Measurements from ENCODE around the gene GFER.
"Not testable (repeated sequence)": the region's sequence is repeated elsewhere in the genome, so short reads cannot be mapped to it uniquely, and the experiment has no call there.

GFER gene

DNA sequence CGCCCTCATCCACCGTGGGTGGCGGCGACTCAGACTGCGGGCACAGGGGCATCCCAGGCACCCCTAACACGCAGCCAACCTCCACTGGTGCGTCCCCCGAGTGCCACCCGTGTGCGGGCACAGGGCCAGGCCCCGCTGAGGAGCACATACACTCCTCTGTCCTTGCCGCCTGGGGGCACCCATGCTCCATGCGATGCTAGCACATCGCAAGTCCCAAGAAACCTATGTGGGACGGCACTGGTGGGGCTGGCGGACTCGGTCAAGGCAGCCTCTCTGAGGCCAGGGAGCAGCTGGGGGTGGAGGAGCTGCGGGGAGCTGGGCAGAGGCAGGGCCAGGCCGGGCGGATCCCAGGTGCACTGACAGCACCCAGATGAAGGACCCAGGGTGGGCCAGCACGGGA is 21.7 kb downstream of the GFER start:
- no peak for DNase-seq (ENCODE audit: insufficient read length, low spot score)
- TF ChIP-seq POLR2A (IDR thresholded peaks at IDR 0.05; ENCODE audit: low read depth, low read length) = no peak
- no peak for FAIRE-seq

DNA sequence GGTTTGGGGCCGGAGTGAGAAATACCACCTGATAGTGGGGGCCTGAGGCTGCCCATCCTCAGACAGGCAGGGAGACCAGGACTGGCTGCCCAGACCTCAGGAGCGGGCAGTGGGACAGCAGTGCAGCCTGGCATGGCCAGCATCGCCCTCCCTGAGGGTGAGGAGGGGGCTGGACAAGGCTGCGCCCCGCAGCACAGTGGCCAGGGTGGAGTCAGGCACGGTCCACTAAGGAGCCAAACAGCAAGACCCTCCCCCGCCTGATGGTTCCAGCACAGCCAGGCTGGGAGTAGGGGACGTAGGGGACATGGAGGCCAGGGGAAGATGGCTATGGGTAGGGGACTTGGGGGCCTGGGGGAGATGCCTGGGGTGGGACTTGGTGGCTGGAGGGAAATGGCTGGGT is 22.3 kb downstream of the GFER start:
- TF ChIP-seq POLR2A (IDR thresholded peaks at IDR 0.05; ENCODE audit: low read depth, low read length) = no peak
- DNase-seq (ENCODE audit: insufficient read length, low spot score) (no peak), FAIRE-seq (no peak)

DNA sequence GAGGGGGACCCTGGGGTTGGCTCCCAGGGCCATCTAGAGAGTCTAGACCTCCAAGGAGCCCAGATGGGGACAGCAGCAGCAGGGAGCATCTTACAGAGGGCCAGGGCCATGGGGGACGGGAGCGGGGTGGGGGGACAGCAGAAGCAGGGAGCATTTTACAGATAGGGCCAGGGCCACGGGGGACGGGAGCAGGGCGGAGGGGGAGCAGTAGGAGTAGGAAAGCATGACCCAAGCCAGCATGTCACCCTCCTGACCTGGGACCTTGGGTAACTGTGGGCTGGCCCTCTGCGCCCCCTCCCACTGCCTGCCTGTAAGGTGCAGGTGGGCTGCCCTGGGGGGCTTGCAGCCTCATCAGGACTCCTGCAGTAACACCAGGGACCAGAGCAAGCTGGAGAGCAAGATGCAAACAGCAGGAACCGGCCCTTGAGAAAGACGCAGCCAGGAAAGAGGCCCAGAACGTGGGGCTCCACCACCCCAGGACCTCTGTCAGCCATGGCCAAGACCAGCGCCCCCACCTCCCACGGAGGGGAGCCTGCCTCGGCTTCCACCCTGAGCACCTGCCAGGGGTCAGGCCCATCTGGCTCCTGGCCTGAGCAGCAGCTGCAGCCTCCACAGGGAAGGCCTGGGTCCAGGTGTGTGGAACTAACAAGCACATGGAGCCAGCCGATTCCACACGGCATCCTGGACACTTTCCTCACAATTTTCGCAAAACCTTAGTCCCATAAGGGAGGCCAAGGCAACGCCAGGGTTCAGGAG is 23.3 kb downstream of the GFER start:
- DNase-seq (ENCODE audit: insufficient read length, low spot score) (no peak), FAIRE-seq (no peak)
- no peak for TF ChIP-seq POLR2A (IDR thresholded peaks at IDR 0.05; ENCODE audit: low read depth, low read length)

DNA sequence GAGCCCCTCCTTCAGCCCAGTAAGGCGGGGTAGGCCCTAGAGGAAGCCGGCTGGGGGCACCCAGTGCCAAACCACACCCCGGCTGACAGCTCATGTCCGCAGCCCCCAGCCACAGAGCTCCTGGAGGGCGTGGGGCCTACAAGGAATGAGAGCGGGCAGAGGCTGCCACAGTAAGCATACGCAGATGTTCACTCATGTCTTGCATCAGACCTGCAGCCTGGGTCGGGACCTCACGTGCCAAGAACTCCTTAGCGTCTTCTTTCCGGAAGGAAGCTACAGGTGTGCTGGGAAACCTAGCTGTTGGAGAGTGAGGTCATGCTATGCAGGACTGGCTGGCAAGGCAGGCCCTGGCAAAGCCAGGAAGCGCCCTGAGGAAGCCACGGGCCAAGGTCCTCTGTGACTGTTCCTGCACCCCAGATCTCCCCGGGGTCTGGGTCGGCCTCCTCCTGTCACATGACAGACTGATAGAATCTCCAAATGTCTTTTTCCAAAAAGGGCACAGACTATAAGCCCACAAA is 24.1 kb downstream of the GFER start:
- FAIRE-seq (no peak), DNase-seq (ENCODE audit: insufficient read length, low spot score) (no peak)
- TF ChIP-seq POLR2A (IDR thresholded peaks at IDR 0.05; ENCODE audit: low read depth, low read length) = no peak

DNA sequence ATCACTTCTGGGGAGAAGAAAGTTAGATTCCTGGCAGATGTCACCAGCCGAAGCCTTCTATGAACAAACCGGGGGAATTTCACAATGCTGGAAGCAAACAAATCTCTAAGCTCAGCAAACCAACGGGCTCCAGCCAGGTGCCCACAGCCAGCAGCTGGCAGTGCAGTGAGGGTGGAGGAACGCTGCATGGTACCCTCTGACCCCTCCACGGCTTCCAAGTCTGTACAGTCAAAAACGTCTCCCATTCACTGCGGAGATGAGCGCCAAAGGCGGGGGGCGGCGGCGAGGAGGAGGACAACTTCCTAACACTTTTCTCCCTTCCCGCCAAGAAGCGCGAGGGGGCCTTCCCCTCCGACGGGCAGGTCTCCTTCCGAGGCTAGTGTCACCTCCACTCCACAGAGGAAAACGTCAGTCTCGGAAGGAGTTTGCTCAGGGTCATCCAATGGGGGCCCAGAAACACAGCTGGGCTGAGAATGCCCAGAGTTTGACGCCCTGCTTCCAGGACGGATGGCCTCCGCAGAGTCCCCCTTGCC is 24.7 kb downstream of the GFER start:
- FAIRE-seq (no peak), DNase-seq (ENCODE audit: insufficient read length, low spot score) (no peak)
- TF ChIP-seq POLR2A (IDR thresholded peaks at IDR 0.05; ENCODE audit: low read depth, low read length) = no peak

DNA sequence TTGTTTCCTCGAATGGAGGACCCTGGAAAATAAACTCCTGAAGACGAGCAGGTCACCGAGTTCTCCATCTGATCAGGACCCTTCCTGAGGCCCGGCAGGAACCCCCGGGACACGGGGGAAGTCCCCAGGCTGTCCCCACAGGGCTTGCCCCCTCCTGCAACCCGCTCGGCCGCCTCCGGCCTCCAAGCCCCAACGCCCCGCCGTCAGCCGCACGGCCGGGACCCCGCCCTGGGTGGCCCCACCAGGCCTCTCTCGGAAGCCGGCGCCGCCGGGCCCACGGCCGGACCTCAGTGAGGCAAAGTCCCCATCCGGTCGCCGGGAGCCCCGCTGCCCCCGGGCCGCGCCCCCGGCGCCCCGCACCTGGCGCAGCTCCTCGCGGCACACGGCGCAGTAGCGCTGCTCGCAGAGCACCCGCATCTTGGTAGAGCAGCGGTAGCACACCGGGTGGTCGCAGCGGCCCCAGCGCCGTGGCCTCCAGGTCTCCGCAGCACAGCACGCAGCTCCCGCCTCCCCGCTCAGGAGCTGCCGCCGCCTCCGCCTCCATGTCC is 25.2 kb downstream of the GFER start:
- TF ChIP-seq POLR2A (IDR thresholded peaks at IDR 0.05; ENCODE audit: low read depth, low read length) = no peak
- no peak for FAIRE-seq
- no peak for DNase-seq (ENCODE audit: insufficient read length, low spot score)

DNA sequence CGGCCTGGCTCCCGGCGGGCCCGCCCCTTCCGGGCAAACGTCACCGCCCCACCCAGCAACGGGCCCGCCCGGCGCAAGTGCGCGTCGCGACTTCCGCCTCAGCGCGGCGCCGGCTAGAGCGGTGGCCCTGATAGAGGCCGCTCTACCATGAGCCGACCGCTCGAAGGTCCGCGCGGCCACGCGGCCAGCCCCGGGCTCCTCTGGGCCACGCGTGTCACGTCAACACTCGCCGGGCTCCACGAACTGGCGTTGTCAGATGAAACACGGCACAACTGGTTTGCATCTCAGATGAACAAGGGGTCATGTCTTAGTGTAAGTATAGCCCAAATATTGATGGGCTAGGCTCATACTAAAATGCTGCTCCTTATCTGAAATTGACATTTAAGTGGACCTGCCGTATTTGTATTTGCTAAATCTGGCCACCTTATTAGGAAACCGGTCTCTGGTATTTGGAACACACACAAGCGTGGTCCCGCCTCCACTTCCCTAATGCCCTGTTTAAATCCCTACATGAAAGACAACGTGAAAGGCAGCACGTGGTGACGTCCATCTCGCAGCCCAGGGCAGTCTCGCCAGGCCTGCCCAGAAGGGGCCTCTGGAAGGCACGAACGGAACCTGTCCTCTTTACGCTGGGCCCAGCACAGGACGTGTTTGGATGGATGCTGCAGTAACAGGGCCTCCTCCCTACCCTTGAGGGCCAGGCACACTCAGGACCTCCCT is 26.0 kb downstream of the GFER start, which contains the start of gene ZNF598:
ZNF598 (minus strand) TSS at position 31 of the 720 bp plus-strand sequence.
- DNase-seq (ENCODE audit: insufficient read length, low spot score) = peak; percentile 89

DNA sequence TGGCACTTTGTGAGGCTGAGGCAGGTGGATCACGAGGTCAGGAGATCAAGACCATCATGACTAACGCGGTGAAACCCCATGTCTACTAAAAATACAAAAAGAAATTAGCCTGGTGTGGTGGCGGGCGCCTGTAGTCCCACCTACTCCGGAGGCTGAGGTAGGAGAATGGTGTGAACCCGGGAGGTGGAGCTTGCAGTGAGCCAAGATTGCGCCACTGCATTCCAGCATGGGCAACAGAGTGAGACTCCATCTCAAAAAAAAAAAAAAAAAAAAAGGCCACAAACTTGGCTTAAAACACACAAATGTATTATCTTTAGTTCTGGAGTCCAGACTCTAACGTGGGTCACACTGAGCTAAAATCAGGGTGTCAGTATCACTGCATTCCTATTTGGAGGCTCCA is 27.7 kb downstream of the GFER start:
- FAIRE-seq; DNase-seq (ENCODE audit: insufficient read length, low spot score): not testable (repeated sequence)

More for the DNA sequence above, 26.0 kb downstream of the GFER start, which contains the start of gene ZNF598:
- FAIRE-seq = no peak
- TF ChIP-seq POLR2A (IDR thresholded peaks at IDR 0.05; ENCODE audit: low read depth, low read length) = peak; percentile 83

DNA sequence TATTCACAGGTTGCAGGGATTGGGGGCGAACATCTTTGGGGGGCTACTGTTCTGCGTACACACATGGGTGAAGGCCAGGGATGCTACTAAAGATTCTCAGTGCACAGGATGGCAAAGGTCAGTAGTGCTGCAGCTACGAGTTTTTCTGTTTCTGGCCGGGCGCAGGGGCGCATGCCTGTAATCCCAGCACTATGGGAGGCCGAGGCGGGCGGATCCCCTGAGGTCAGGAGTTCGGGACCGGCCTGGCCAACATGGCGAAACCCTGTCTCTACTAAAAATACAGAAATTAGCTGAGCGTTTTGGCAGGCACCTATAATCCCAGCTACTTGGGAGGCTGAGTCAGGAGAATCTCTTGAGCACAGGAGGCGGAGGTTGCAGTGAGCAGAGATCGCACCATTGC is 29.5 kb downstream of the GFER start:
- FAIRE-seq = no peak
- DNase-seq (ENCODE audit: insufficient read length, low spot score) = no peak
- no peak for TF ChIP-seq POLR2A (IDR thresholded peaks at IDR 0.05; ENCODE audit: low read depth, low read length)

DNA sequence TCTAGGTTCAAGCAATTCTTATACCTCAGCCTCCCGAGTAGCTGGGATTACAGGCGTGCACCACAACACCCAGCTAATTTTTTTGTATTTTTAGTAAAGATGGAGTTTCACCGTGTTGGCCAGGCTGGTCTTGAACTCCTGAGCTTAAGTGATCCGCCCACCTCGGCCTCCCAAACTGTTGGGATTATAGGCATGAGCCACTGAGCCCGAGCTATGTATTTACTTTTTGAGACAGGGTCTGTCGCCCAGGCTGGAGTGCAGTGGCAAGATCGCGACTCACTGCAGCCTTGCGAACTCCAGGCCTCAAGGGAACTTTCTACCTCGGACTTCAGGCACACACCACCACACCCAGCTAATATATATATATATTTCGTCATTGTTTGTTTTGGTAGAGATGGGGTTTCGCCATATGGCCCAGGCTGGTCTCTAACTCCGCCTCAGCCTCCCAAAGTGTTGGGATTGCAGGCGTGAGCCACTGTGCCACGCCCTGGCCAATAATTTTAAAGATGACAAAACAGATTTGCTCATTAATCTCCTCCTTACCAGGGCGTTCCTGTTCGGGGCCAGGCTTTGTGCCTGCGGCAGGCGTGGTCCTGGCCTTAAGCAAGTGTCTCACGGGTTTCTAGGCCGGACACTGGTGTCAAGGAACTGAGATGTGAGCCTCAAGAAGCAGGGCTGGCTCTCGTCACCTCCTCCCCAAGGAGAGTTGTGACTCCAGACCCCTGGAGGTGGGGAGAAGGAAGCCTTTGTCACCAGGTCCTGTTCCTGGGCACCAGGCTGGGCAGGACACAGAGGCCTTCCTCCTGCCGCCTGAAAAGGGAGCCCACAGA is 31.3 kb downstream of the GFER start:
- peak; percentile 79 for FAIRE-seq

DNA sequence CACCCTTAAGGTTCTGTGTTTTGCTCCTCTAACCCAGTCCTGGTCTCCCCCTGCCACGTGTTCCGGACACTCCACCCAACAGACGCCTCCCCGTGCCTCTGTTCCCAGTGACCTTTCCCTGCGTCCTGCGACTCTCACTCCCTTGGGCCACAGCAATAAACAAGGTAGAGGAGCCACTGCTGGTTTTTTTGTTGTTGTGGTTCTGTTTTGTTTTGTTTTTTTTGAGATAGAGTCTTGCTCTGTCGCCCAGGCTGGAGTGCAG is 31.9 kb downstream of the GFER start:
- TF ChIP-seq POLR2A (IDR thresholded peaks at IDR 0.05; ENCODE audit: low read depth, low read length) = no peak
- FAIRE-seq = no peak
- DNase-seq (ENCODE audit: insufficient read length, low spot score) = no peak

More for the DNA sequence above, 31.3 kb downstream of the GFER start:
- DNase-seq (ENCODE audit: insufficient read length, low spot score) = peak; percentile 69
- no peak for TF ChIP-seq POLR2A (IDR thresholded peaks at IDR 0.05; ENCODE audit: low read depth, low read length)

DNA sequence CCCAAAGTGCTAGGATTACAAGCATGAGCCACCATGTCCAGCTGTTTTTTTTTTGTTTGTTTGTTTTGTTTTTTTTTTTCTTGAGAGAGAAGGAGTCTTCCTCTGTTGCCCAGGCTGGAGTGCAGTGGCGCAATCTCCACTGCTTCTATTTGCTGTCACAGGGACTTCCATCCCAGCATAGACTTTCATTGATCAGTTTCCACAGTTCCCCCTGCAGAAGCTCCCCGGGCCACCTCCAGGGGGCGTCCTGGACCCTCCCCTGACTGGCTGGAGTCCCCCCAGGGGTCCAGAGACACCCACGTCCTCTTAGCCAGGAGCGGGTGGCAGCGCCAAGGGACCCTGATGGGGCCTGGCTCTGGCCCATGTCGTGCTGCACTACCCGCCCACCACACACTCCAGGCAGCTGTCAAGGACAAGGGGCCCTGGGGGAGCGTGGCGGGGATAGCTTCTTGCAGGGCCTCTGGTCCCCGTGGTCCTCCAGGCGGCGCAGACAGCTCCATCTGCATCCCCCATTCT is 32.5 kb downstream of the GFER start:
- DNase-seq (ENCODE audit: insufficient read length, low spot score) (no peak), FAIRE-seq (no peak)
- TF ChIP-seq POLR2A (IDR thresholded peaks at IDR 0.05; ENCODE audit: low read depth, low read length) = no peak

DNA sequence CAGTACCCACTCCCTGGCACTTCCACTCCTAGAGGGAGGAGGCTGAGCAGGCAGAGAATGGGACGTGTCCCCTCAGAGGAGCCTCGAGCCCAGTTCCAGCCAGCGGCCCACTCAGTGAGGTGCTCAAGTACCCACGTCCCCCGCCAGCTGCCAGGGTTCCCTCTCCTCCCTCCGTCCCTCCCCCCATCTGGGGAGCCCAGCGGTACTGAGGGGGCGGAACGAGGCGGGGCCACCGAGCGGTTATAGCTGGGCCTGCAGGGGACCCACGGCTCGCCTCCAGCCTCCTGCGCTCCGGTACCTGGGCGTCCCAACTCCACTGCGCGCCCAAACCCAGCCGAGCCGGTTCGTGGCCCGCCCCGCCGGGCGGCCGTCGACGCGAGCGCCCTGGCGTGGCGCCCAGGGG is 35.5 kb downstream of the GFER start, which contains the start of gene NPW:
NPW (plus strand) TSS at position 268 of the 403 bp plus-strand sequence.
- DNase-seq (ENCODE audit: insufficient read length, low spot score) = no peak
- FAIRE-seq = no peak
- no peak for TF ChIP-seq POLR2A (IDR thresholded peaks at IDR 0.05; ENCODE audit: low read depth, low read length)
